K562 (cell line): Measurements from ENCODE around the gene GNB5. TPM values are rescaled to one million over a fixed set of nuclear protein-coding genes. Genes with fewer than 3 reads are reported as not detected.

Experiments used
- BMI1 ChIP-seq: fragments of 150-350 bp; IDR thresholded peaks from 2 replicates; pipeline ENCODE4 v1.6.1; 2014; ENCODE audit warnings: low read length
- BRF1 ChIP-seq: IDR thresholded peaks from 3 replicates; pipeline ENCODE4 v1.6.1; 2011; ENCODE audit warnings: borderline replicate concordance, mild to moderate bottlenecking; ENCODE audit not compliant: insufficient read length; ENCODE audit errors: extremely low read depth
- CCAR2 ChIP-seq: fragments of 200-400 bp; formaldehyde crosslinking; IDR thresholded peaks from 2 replicates; pipeline ENCODE4 v1.6.1; 2017; ENCODE audit warnings: mild to moderate bottlenecking, low read depth, low read length
- CEBPB ChIP-seq: fragments of 450-650 bp; IDR thresholded peaks from 2 replicates; pipeline ENCODE4 v1.6.1; 2016; ENCODE audit warnings: missing genetic modification characterization, missing compliant biosample characterization
- FOXJ3 ChIP-seq: sonication (generic); formaldehyde crosslinking; IDR thresholded peaks from 2 replicates; pipeline ENCODE4 v1.4.0; 2020; ENCODE audit warnings: mild to moderate bottlenecking, missing genetic modification reagents
- HBP1 ChIP-seq: fragments of 450-650 bp; formaldehyde crosslinking; IDR thresholded peaks from 2 replicates; pipeline ENCODE4 v1.4.0; 2022; ENCODE audit warnings: missing genetic modification characterization
- HNRNPL ChIP-seq: fragments of 200-400 bp; formaldehyde crosslinking; IDR thresholded peaks from 2 replicates; pipeline ENCODE4 v1.6.1; 2017; ENCODE audit warnings: low read depth, mild to moderate bottlenecking, low read length
- ILK ChIP-seq: fragments of 450-650 bp; IDR thresholded peaks from 2 replicates; pipeline ENCODE4 v1.6.1; 2016; ENCODE audit warnings: missing genetic modification characterization, low read depth, mild to moderate bottlenecking, missing compliant biosample characterization, moderate library complexity, borderline replicate concordance
- MEF2A ChIP-seq: IDR thresholded peaks from 2 replicates; pipeline ENCODE4 v1.6.1; 2011; ENCODE audit warnings: low read depth, mild to moderate bottlenecking, low read length, moderate library complexity; ENCODE audit not compliant: control insufficient read depth
- PREB ChIP-seq: sonication (generic); formaldehyde crosslinking; IDR thresholded peaks from 2 replicates; pipeline ENCODE4 v1.8.1; 2023; ENCODE audit warnings: mild to moderate bottlenecking, missing genetic modification reagents
- RAD51 ChIP-seq: fragments of 450-650 bp; IDR thresholded peaks from 2 replicates; pipeline ENCODE4 v1.7.1; 2016; ENCODE audit warnings: low read depth, mild to moderate bottlenecking, borderline replicate concordance
- RBM25 ChIP-seq: fragments of 200-400 bp; formaldehyde crosslinking; IDR thresholded peaks from 2 replicates; pipeline ENCODE4 v1.6.1; 2018; ENCODE audit warnings: low read length, low read depth, moderate library complexity; ENCODE audit not compliant: severe bottlenecking
- RFX5 ChIP-seq: IDR thresholded peaks from 2 replicates; pipeline ENCODE4 v1.6.1; 2011; ENCODE audit warnings: low read depth, mild to moderate bottlenecking, improper control_type of control experiment, low read length
- SMARCA4 ChIP-seq: fragments of 450-650 bp; IDR thresholded peaks from 2 replicates; pipeline ENCODE4 v1.6.1; 2016
- SMARCA5 ChIP-seq: fragments of 450-650 bp; IDR thresholded peaks from 2 replicates; pipeline ENCODE4 v1.6.1; 2016
- SUPT5H ChIP-seq: fragments of 450-650 bp; IDR thresholded peaks from 2 replicates; pipeline ENCODE4 v1.6.1; 2016
- TAF7 ChIP-seq: fragments of 450-650 bp; IDR thresholded peaks from 2 replicates; pipeline ENCODE4 v1.6.1; 2016; ENCODE audit warnings: missing genetic modification characterization, missing compliant biosample characterization
- TCFL5 ChIP-seq: fragments of 250-450 bp; sonication (Bioruptor Pico); conservative IDR thresholded peaks from 2 replicates; pipeline ENCODE4 v1.6.1; 2021; ENCODE audit warnings: mild to moderate bottlenecking, moderate library complexity, matching md5 sums
- TEAD1 ChIP-seq, 2 experiments: fragments of 450-650 bp in 1 of 2; sonication (generic) in 1 of 2; formaldehyde crosslinking; IDR thresholded peaks; 2 replicates each; pipeline versions ENCODE4 v1.4.0 to v1.8.0; 2020 to 2022; ENCODE audit warnings: mild to moderate bottlenecking in 2 of 2, missing genetic modification reagents in 1 of 2
- TRIM24 ChIP-seq, 2 experiments: fragments of 450-650 bp; IDR thresholded peaks; 2 replicates each; pipeline ENCODE4 v1.6.1; 2016
- U2AF1 ChIP-seq: fragments of 200-400 bp; formaldehyde crosslinking; optimal IDR thresholded peaks from 2 replicates; pipeline ENCODE3; 2017; ENCODE audit warnings: mild to moderate bottlenecking, low read depth, low read length, moderate library complexity
- VEZF1 ChIP-seq: fragments of 200-800 bp; sonication (Bioruptor generic); IDR thresholded peaks from 2 replicates; pipeline ENCODE4 v1.6.1; 2017; ENCODE audit warnings: missing genetic modification characterization, missing compliant biosample characterization
- ZNF445 ChIP-seq: fragments of 250-450 bp; sonication (Bioruptor Pico); IDR thresholded peaks from 2 replicates; pipeline ENCODE4 v1.4.0; 2020; ENCODE audit warnings: low read depth, mild to moderate bottlenecking, moderate library complexity
- ZNF77 ChIP-seq: fragments of 250-450 bp; sonication (Bioruptor Pico); IDR thresholded peaks from 2 replicates; pipeline ENCODE4 v1.5.0; 2020
- ZNF785 ChIP-seq: fragments of 250-450 bp; sonication (Bioruptor Pico); IDR thresholded peaks from 2 replicates; pipeline ENCODE4 v1.4.0; 2020; ENCODE audit warnings: mild to moderate bottlenecking
- polyA plus RNA-seq, 8 experiments: library from polyadenylated mRNA; depleted of rRNA in 4 of 8; stranded (reverse) in 5 of 8; unstranded in 3 of 8; fragments of >200 nt; fragmentation: Nextera tagmentation in 2 of 8; fragmentation: Illumina TruSeq in 1 of 8; extraction: Ambion mirVana in 2 of 8; extraction: Trizol in 1 of 8; gene quantifications; 2 replicates each; pipeline versions ENCODE4 v1.2.1 to v1.2.3, GENCODE V29; 2011 to 2014; ENCODE audit warnings: inconsistent platforms in 1 of 8, missing spikeins in 1 of 8
- total RNA-seq, 7 experiments: library from RNA; depleted of rRNA in 6 of 7; stranded (reverse); fragments of >200 nt in 6 of 7; fragmentation: Illumina TruSeq in 2 of 7; extraction: Trizol in 2 of 7; gene quantifications; 2 replicates each; pipeline versions ENCODE4 v1.2.1 to v1.2.3, GENCODE V29; 2011 to 2021; ENCODE audit warnings: low replicate concordance in 1 of 7

GNB5 gene
- total and polyA plus RNA-seq, 9 of the 15 experiments (the other 6 are each of a cell fraction or from before 2014, with no cell fraction given): 0.11 to 2.1 (median 0.77) TPM

- TF ChIP-seq PREB (no peak), FOXJ3 (CRISPR knock-in tag) (no peak), SUPT5H (no peak), RAD51 (no peak), ZNF77 (CRISPR knock-in tag) (no peak), HBP1 (CRISPR knock-in tag) (no peak), VEZF1 (CRISPR knock-in tag) (no peak), BMI1 (no peak), ZNF445 (no peak), RFX5 (no peak), TEAD1 (CRISPR knock-in tag; IDR thresholded peaks at IDR 0.05) (no peak), TCFL5 (CRISPR knock-in tag) (no peak), HNRNPL (no peak), CEBPB (tag) (peak; percentile 83), BRF1 (no peak), MEF2A (no peak), TAF7 (tag) (no peak), RBM25 (no peak), SMARCA5 (no peak), ZNF785 (CRISPR knock-in tag) (no peak), U2AF1 (no peak), ILK (tag) (no peak), CCAR2 (no peak), TRIM24 (IDR thresholded peaks at IDR 0.05) (peak; percentile 89), SMARCA4 (peak; percentile 66)
Measured at GRCh38 chr15:52137432-52138357, 53.5 kb downstream of the GNB5 start (continued).
